ENCODE results near the gene TMEM190.

The TMEM190 gene

DNA sequence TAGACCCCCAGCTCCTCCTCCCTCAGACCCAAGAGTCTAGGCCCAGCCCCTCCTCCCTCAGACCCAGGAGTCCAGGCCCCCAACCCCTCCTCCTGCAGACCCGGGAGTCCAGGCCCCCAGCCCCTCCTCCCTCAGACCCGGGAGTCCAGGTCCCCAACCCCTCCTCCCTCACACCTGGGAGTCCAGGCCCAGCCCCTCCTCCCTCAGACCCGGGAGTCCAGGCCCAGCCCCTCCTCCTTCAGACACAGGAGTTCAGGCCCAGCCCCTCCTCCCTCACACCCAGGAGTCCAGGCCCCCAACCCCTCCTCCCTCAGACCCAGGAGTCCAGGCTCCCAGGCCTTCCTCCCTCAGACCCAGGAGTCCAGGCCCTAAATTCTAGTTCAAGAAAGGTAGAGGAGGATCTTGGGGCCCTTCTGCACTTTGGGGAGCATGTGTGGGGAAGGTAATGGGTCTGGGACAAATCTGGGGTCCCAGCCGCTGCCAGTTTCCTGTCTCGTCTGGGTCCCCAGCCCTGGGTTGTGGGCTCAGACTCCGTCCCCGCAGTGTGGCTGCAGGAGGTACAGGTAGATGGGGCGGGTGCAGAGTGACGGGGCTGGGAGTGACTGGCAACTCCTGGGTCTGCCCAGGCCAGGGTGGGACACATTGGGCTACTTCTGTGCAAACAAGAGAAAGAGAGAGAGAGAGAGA lies 3.2 kb upstream of the TMEM190 start:
- no peak for DNase-seq
- Mint-ChIP-seq H3K36me3 (ENCODE audit: low read depth) (no peaks in the 10 kb centered on the region), H3K27me3 (peaks cover 57% of the 10 kb centered on the region), H3K9me3 (no peaks in the 10 kb centered on the region), H3K4me1 (ENCODE audit: low read depth) (peaks cover 12% of the 10 kb centered on the region), H3K4me3 (no peak overlapping the region), H3K27ac (no peak overlapping the region)

- Mint-ChIP-seq H3K27ac (no peak overlapping the region), H3K9me3 (no peaks in the 10 kb centered on the region), H3K36me3 (ENCODE audit: low read depth) (no peaks in the 10 kb centered on the region), H3K4me3 (no peak overlapping the region), H3K4me1 (ENCODE audit: low read depth) (peaks cover 12% of the 10 kb centered on the region), H3K27me3 (peaks cover 53% of the 10 kb centered on the region)
- DNase-seq = no peak
Observed at GRCh38 chr19:55373993-55374757, 2.5 kb upstream of the TMEM190 start.

DNA sequence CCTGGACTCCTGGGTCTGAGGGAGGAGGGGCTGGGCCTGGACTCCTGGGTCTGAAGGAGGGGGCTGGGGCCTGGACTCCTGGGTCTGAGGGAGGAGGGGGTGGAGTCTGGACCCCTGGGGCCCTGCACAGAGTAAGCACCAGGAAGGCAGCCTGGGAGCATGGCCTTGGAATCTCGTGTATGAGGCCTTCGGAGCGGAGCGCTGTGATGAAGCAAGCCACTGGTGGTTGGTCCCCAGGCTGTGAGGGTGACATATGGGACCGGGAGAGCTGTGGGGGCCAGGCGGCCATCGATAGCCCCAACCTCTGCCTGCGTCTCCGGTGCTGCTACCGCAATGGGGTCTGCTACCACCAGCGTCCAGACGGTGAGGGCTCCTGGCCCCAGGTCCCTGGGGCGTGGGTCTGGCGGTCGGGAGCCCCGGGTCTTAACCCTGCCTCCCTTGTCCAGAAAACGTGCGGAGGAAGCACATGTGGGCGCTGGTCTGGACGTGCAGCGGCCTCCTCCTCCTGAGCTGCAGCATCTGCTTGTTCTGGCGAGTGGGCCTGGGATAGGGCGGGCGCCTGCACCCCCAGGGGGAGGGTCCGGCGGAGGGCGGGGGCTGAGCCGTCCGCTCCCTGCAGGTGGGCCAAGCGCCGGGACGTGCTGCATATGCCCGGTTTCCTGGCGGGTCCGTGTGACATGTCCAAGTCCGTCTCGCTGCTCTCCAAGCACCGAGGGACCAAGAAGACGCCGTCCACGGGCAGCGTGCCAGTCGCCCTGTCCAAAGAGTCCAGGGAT lies 918 bp downstream of the TMEM190 start:
- H3K4me1 Mint-ChIP-seq (ENCODE audit: low read depth) = peaks cover 10% of the 10 kb centered on the region
- H3K4me3 Mint-ChIP-seq = no peak overlapping the region
- H3K27ac Mint-ChIP-seq = no peak overlapping the region
- no peaks in the 10 kb centered on the region for H3K9me3 Mint-ChIP-seq
- DNase-seq = no peak
- peaks cover 25% of the 10 kb centered on the region for H3K27me3 Mint-ChIP-seq
- peaks cover 16% of the 10 kb centered on the region for H3K36me3 Mint-ChIP-seq (ENCODE audit: low read depth)

DNA sequence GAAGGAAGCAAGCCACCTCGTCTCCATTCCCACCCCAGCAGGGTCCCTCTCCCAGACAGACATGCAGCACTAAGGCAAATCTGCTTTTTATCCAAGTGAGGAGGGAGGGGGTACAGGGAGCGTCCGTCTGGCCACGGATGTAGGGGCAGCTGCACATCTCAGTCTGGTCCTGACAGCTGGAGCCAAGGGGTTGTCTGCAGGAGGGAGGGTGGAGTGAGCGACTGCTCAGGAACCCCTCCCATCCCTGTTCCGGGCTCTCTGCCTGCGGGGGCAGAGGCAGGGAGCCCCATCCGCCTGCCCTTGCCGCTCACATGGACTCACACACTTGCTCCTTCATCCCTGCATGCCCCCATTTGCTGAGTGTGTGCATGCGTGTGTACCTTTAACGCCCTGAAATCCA lies 2.5 kb downstream of the TMEM190 start:
- H3K4me3 Mint-ChIP-seq = no peak overlapping the region
- no peak overlapping the region for H3K27ac Mint-ChIP-seq
- peaks cover 15% of the 10 kb centered on the region for H3K27me3 Mint-ChIP-seq
- H3K9me3 Mint-ChIP-seq = no peaks in the 10 kb centered on the region
- H3K4me1 Mint-ChIP-seq (ENCODE audit: low read depth) = peaks cover 15% of the 10 kb centered on the region
- H3K36me3 Mint-ChIP-seq (ENCODE audit: low read depth) = peaks cover 23% of the 10 kb centered on the region
- no peak for DNase-seq

- no peak for DNase-seq
- Mint-ChIP-seq H3K27ac (no peak overlapping the region), H3K9me3 (no peaks in the 10 kb centered on the region), H3K4me3 (peak overlapping the region; percentile 89), H3K4me1 (ENCODE audit: low read depth) (peaks cover 28% of the 10 kb centered on the region), H3K36me3 (ENCODE audit: low read depth) (peaks cover 42% of the 10 kb centered on the region), H3K27me3 (no peaks in the 10 kb centered on the region)
Observed at GRCh38 chr19:55382013-55382412, 5.4 kb downstream of the TMEM190 start.

DNA sequence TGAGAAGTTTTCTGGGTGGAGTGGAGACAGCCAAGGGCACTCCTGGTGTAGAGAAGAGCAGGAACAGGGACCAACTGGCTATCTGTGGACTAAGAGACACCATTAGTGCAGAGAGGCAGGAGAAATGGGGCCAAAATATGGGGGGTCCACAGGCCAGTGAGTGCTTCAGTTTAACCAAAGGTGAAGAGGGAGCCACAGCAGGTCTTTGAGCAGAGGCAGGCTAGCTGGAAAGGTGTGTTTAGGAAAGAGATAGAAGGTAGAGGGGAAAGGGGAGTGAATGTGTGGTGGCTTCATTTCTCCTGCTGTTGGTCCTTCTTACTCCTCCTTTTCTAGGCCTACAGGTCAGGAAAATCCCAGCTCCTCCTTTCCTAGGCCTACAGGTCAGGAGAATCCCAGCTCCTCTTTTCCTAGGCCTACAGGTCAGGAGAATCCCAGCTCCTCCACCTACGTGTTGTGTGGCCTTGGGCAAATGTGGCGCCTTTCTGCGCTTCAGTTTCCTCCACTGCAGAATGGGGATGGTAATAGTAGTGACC lies 6.0 kb downstream of the TMEM190 start:
- Mint-ChIP-seq H3K27me3 (no peaks in the 10 kb centered on the region), H3K4me3 (peak overlapping the region; percentile 89), H3K36me3 (ENCODE audit: low read depth) (peaks cover 48% of the 10 kb centered on the region), H3K4me1 (ENCODE audit: low read depth) (peaks cover 32% of the 10 kb centered on the region), H3K9me3 (no peaks in the 10 kb centered on the region), H3K27ac (peak overlapping the region; percentile 91)
- no peak for DNase-seq

DNA sequence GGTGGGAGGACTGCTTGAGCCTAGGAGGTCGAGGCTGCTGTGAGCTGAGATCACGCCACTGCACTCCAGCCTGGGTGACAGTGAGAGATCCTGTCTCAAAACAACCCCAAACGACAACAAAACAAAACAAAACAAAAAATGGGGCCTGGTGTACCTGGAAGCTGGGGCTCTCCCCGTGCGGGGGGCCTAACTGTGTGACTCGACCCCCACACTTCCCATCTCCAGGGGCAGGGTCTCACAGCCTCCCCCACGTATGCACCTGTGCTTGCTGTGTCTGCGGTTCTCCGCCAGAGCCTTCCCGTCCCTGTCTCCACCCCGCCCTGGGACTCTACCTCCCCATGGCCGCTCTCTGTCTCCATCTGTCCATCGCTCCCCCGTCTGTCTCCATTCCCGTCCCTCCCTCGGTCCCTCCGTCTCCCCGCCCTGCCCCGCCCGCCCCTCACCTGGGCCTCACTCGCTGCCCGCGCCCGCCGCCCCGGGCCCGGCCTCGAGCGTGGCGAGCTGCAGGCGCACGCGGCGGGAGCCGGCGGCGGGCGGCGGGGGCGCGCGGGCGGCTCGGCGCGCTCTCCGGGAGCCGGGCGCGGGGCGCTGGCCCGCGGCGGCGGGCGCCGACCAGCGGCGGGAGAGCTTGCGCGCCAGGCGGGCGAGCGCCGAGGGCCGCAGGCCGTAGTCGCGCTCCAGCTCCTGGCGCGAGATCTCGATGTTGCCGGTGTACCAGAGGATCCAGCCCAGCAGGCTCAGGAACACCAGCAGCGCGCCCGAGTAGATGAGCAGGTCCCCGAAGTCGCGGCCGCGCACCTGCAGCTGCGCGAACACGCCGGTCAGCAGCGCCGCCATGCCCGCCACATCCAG lies 6.9 kb downstream of the TMEM190 start:
- H3K9me3 Mint-ChIP-seq = no peaks in the 10 kb centered on the region
- H3K27me3 Mint-ChIP-seq = no peaks in the 10 kb centered on the region
- H3K4me1 Mint-ChIP-seq (ENCODE audit: low read depth) = peaks cover 42% of the 10 kb centered on the region
- peak overlapping the region; percentile 89 for H3K4me3 Mint-ChIP-seq
- peak; percentile 77 for DNase-seq
- peak overlapping the region; percentile 91 for H3K27ac Mint-ChIP-seq
- peaks cover 57% of the 10 kb centered on the region for H3K36me3 Mint-ChIP-seq (ENCODE audit: low read depth)

DNA sequence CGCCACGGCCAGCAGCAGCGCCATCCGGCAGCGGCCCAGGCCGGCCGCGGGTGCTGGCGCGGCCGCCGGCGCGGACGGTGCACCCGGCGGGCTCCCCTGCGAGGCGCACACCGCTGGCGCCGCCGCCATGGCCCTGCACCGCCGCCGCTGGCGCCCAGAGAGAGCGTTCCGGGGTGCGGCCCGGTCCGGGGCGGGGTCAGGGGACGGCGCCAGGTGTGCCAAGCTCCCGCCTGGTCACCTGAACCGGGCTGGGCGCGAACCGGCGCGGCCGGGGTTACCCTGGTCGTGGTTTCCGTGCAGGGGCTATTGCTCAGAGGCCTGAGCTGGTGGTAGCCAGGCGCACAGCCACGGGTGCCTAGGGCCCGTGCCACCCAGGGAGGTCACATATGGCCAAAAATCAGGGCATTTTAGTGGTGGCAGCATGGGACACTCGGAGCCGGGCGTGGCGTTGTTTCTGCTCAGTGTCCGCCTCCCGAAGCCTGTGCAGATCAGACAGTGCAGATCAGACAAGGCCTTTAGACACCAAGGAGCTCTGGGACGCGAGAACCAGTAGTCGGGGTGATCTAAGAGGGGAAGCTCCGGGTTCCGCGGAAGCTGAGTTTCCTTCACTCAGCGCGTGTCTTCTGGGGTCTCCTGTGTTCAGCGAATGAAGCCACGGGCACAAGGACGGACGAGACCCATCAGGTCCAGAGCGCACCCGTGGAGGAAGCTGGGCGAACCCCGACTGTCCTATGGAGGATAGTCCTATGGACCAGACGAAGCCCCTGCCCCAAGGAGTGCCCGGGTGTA lies 7.7 kb downstream of the TMEM190 start, which contains the start of gene TMEM238:
Gene TMEM238, minus strand, starts transcription at position 162 of the 789 bp plus-strand sequence. Its CDS starts 33 bp downstream, at position 129.
- Mint-ChIP-seq H3K4me3 (peak within 1 kb of the TSS; percentile 92), H3K4me1 (ENCODE audit: low read depth) (peaks cover 48% of the 10 kb centered on the region), H3K36me3 (ENCODE audit: low read depth) (peaks cover 65% of the 10 kb centered on the region), H3K27ac (peak within 1 kb of the TSS; percentile 99), H3K9me3 (no peaks in the 10 kb centered on the region), H3K27me3 (no peaks in the 10 kb centered on the region)
- DNase-seq = peak; percentile 77

DNA sequence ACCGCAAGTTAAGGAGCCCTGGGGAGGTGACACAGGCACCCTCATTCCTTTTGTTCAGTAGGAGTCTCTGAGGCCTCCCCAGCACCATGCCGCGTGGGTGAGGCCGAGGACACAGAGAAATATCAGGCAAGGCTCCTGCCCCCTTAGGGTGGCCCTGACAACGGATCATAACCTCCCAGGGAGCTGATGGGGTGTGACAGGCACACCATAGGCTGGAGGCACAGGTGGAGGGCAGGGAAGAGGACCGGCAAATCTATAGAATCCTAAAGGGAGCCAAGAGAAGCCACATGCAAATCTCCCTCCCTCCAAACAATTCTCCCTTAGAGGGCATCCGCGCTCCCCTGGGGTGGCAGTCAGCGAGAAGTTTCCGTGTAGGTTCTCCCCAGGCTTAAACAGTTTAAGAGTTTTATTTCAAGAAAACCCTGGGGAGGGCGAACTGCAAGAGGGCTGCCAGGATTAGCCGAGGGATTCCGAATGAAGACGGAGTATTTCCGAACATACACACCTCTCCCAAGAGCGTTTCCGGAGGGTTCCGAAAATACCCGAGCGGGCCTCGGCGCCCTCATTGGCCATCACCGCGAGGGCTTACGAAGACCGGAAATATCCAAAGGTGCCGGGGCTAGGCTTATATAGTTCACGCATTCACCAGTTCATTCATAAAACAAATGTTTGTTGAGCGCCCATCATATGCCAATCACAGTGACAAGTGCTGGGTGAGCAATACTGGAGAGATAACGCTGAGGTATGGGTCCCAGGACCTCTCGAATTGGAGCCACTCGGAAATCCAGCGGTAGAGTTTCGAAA lies 8.5 kb downstream of the TMEM190 start:
- Mint-ChIP-seq H3K9me3 (no peaks in the 10 kb centered on the region), H3K4me1 (ENCODE audit: low read depth) (peaks cover 55% of the 10 kb centered on the region), H3K27me3 (no peaks in the 10 kb centered on the region), H3K36me3 (ENCODE audit: low read depth) (peaks cover 71% of the 10 kb centered on the region), H3K27ac (peak overlapping the region; percentile 99), H3K4me3 (peak overlapping the region; percentile 92)
- DNase-seq = peak; percentile 96

GRCh38 chr19:55385724-55386492 lies 9.3 kb downstream of the TMEM190 start, which contains the start of gene RPL28:
Gene RPL28 (plus strand): TSS chr19:55385932. CDS start chr19:55386358, 426 bp downstream.
- peak; percentile 99 for DNase-seq
- H3K27ac Mint-ChIP-seq = peak within 1 kb of the TSS; percentile 99
- no peaks in the 10 kb centered on the region for H3K27me3 Mint-ChIP-seq
- H3K4me1 Mint-ChIP-seq (ENCODE audit: low read depth) = peaks cover 59% of the 10 kb centered on the region
- peak within 1 kb of the TSS; percentile 92 for H3K4me3 Mint-ChIP-seq
- no peaks in the 10 kb centered on the region for H3K9me3 Mint-ChIP-seq
- H3K36me3 Mint-ChIP-seq (ENCODE audit: low read depth) = peaks cover 76% of the 10 kb centered on the region

- peaks cover 80% of the 10 kb centered on the region for H3K36me3 Mint-ChIP-seq (ENCODE audit: low read depth)
- no peak for DNase-seq
- peak overlapping the region; percentile 99 for H3K27ac Mint-ChIP-seq
- peak overlapping the region; percentile 92 for H3K4me3 Mint-ChIP-seq
- no peaks in the 10 kb centered on the region for H3K9me3 Mint-ChIP-seq
- no peaks in the 10 kb centered on the region for H3K27me3 Mint-ChIP-seq
- peaks cover 59% of the 10 kb centered on the region for H3K4me1 Mint-ChIP-seq (ENCODE audit: low read depth)
Observed at GRCh38 chr19:55386493-55386971, 9.9 kb downstream of the TMEM190 start.
